HG03520 (cell line): ENCODE measurements around the gene RASSF1.

Source experiments
- ATAC-seq: cut with Tn5 transposase; IDR thresholded peaks from one replicate; pipeline ENCODE4 v1.9.1; 2021; ENCODE audit warnings: mild to moderate bottlenecking, moderate library complexity; ENCODE audit not compliant: unreplicated experiment

The RASSF1 gene

DNA sequence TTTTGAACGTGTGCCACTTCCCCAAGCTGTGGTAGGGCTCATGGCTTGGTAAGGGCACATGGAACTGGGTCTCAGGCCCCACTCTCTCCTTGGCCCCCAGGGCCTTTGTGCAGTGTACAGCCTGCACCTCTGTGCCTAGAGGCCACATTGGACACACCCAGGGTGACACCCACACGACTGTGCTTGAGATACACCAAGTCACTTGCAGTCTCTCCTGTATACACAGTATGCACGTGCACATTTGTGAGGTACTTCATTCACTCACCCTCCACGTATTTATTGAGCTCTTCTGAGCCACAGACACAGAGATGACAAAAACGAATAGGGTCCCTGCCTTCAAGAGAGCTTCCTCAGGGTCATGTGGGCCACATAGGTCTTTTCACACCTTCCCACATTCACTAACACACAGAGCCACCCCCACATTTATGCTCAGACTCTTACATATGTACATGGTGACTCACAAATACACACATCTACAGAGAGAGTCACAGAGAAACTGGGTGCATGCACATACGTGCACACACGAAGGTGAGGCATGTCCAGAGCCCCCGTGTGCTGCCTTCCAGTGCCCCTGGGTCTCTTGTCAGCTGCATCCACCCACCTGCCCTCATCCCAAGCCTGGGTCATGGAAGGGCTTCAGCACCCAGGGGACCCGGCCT is 28.5 kb upstream of the RASSF1 start:
- no peak for ATAC-seq

DNA sequence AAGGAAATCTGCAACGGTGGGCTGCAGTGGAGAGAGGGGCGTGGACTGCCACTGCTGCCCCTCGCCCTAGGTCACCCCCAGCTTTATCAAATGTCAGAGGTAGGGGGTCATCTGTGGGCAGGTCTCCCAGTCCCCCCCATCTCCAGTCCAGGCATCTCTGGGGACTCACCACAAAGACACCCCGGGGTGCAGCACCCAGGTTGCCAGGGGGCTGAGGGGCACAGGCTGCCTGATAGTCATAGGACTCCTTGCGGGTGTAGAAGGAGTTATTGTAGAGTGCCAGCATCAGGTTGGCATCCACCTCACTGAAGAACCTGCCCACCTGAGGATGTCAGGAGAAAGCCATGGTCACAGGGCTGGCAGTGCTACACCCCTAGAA is 25.2 kb upstream of the RASSF1 start:
- ATAC-seq: no peak

- ATAC-seq: peak; percentile 85
Measured at GRCh38 chr3:50365080-50365841, 24.6 kb upstream of the RASSF1 start.

DNA sequence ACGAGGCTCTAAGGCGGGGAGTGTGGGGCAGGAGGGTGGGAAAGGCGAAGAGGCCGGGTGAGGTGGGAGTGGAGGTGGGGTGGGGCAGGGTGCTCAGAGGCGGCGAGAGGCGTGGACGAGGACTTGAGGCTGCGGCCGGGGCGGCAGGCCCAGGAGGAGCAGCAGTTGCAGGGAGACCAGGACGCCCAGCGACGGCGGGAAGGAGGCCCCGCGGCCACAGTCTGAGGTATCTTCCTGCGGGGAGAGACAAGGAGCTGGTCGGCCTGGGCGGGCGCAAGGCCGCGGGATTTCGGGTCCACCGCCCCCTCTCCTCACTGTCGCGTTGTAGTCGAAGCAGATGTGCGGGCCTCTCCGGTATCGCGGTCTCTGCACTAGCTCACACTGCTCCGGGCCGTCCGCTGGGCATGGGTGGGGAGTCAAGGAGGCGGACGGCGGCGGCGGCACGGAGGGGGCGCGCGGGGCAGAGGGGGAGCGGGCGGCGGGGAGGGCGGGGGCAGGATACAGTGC is 24.0 kb upstream of the RASSF1 start:
- no peak for ATAC-seq

GRCh38 chr3:50359760-50360110 is 19.1 kb upstream of the RASSF1 start:
- peak; percentile 6 for ATAC-seq

GRCh38 chr3:50358911-50359759 is 18.5 kb upstream of the RASSF1 start, which contains the start of gene TMEM115:
TSS of gene TMEM115 (minus strand) at chr3:50359521. CDS start at chr3:50359063, 458 bp downstream.
- peak; percentile 97 for ATAC-seq

- no peak for ATAC-seq
Measured at GRCh38 chr3:50358355-50358910, 17.8 kb upstream of the RASSF1 start.

DNA sequence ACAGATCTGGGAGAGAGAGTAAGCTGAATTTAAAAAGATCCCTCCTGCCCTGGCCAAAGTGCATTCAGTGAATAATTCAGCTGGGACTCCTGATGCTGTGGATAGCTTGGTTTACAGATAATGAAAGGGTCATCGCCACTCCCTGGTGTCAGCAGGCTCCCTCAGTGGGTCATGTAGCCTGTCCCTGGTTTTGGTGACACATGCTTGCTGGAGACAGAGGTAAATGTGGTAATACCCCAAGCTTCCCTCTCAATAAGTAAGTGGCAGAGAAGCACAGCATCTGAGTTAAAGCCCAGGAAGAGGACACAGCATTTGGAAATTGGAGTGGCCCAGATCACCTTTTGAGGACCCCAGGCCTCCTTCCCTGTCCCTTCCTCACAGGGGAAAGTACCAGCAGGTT is 16.8 kb upstream of the RASSF1 start:
- ATAC-seq: no peak

DNA sequence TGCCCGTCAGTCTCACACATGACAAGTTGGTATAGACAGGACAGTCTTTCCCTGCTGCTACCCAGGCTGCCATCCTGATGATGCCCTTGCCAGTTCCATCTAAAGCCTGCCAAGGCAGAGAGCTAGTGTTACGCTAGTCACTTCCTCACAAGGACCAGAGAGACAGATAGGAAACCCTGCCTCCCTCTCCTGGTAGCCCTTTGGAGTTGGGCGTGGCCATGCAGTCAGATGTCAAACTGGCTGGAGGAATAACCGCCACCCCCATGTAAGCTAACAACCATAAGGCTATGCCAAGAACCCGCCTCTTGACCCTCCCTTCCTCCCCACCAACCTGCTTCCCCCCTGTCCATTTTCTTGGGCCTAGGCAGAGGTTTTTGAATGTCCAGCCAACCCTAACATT is 15.9 kb upstream of the RASSF1 start:
- no peak for ATAC-seq

DNA sequence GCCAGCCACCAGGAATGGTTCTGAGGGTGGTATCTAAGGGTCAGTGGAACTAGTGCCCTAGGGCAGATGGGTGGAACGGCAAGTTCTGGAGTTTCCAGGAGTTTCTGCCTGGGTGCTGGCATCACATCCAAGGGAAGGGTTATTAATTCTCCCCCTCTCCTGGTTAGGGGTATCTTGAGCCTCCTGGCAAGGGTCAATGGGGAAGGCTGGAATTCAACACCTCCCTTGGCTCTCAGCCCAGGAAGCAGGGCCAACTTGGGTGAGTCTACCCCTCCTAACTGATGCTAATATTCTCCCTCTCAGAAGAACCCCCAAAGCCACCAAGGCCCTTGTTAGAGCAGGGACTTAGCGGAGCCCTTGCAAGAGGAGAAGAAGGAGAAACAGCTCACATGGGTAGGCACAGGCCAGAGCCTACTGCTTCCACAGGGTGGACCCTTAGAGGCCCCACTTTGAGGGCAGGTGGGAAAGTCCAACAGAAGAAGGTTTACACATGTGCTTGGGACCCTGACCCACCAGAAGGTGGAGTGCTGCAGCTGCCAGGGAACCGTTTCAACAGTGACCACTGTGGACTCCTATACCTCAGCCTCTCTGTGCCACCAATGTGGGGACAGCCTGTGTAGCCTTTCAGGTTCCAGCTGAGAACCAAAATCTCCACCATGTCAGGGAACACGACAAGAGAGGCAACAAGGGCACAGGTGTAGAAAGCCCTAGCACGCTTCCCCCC is 15.4 kb upstream of the RASSF1 start:
- ATAC-seq: no peak

DNA sequence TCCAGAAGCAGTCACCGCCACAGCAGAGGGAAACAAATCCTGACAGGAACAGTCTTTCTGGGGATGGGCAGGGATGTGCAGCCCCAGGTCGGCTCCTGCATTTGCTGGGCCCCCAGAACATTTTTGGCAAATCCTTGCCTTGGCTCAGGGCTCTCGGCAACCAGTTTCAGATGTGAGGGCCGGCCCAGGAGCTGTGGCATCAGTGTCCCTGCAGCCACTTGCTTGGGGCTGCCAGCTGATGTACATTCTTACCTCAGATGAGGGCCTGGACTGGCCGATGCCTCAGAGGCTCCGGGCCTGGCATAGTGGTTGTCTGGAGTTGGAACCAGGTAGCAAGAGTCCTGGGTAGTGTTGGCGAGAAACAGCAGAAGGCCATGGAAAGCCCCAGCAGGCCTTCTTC is 14.2 kb upstream of the RASSF1 start:
- ATAC-seq: no peak

DNA sequence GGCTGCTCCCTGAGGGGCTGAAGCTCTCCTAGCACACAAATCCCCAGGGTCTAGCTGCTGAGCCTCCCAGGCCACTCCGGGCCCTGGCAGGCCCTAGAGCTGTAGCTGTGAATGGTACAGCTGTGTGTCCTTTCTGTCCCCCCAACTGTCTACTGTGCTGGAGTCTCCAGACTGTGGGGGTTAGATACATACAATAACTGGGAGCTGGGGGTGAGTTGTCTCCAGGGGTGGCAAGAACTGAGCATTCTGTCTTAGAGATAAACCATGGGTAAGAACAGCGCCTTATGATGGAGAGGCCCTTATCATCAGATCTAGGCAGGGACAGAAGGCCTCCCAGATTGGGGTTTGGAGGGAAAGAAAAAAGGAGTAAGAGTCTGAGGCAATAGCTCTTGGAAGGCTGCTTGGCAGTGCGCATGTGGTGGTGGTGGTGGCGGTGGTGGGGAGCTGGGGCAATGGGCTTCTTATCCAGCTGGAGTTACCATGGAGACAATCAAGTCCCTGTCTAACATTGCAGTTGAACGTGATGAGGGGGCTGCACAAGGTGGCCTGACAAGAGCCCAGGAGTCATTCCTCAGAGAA is 13.6 kb upstream of the RASSF1 start:
- no peak for ATAC-seq

GRCh38 chr3:50353245-50354004 is 12.8 kb upstream of the RASSF1 start:
- ATAC-seq: no peak

DNA sequence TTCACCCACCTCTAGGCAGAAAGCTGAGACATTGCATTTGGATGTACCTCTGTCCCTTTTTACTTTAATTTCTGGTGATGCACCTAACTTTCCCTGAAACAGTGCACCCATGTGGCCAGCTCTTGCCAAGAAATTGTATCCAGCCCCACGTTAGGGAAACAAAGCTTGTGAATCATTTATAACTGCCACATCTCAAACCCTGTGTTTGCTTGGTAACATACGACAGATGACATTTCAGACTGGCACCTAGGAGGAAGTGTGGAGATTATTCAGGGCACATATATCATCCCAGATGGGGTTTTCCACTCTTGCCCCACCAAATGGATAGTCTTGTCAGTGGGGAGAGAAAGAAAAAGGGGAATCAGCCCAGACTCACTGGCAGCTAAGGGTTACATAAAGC is 12.1 kb upstream of the RASSF1 start:
- no peak for ATAC-seq

- no peak for ATAC-seq
Measured at GRCh38 chr3:50351323-50351697, 10.7 kb upstream of the RASSF1 start.

GRCh38 chr3:50350527-50351322 is 10.1 kb upstream of the RASSF1 start, which contains the start of the genes CYB561D2 and NPRL2:
TSS of gene CYB561D2 (plus strand) at chr3:50350862. CDS start at chr3:50351434, 572 bp downstream.
TSS of gene NPRL2 (minus strand) at chr3:50350775. CDS start at chr3:50350652, 123 bp downstream.
- peak; percentile 81 for ATAC-seq

GRCh38 chr3:50350213-50350526 is 9.5 kb upstream of the RASSF1 start:
- no peak for ATAC-seq

- ATAC-seq: no peak
Measured at GRCh38 chr3:50347187-50347813, 6.7 kb upstream of the RASSF1 start.
